ENCODE results near the gene H1-8. TPM values are rescaled to one million over a fixed set of nuclear protein-coding genes. Genes with fewer than 3 reads are reported as not detected.

H1-8 gene
- total RNA-seq, 4 donors from 2014 or later: not detected

- Histone ChIP-seq H3K27ac (no peak overlapping the region), H3K4me3 (no peak overlapping the region)
These were observed 20.4 kb downstream of the H1-8 start for GRCh38 chr3:129563332-129563731.

GRCh38 chr3:129563850-129564535 lies 21.0 kb downstream of the H1-8 start:
- Histone ChIP-seq H3K27me3 (no peaks in the 10 kb centered on the region), H3K36me3 (peaks cover 54% of the 10 kb centered on the region), H3K9me3 (no peaks in the 10 kb centered on the region), H3K4me1 (peaks cover 61% of the 10 kb centered on the region), H3K27ac (peak overlapping the region; percentile 10), H3K4me3 (no peak overlapping the region)
- TF ChIP-seq CTCF (IDR thresholded peaks at IDR 0.05): no peak
- no peak for TF ChIP-seq POLR2AphosphoS5 (IDR thresholded peaks at IDR 0.05)
- no peak for TF ChIP-seq EP300 (IDR thresholded peaks at IDR 0.05)
- TF ChIP-seq POLR2A (IDR thresholded peaks at IDR 0.05): no peak
- DNase-seq (ENCODE audit: low spot score in 2 of 2): no peak
- 85% methylated on average over 5 of the region's 8 CpGs for WGBS

More at GRCh38 chr3:129563332-129563731, 20.4 kb downstream of the H1-8 start:
- DNase-seq (ENCODE audit: low spot score in 2 of 2): no peak
- peaks cover 66% of the 10 kb centered on the region for H3K4me1 ChIP-seq
- peaks cover 50% of the 10 kb centered on the region for H3K36me3 ChIP-seq
- no peaks in the 10 kb centered on the region for H3K27me3 ChIP-seq
- H3K9me3 ChIP-seq: no peaks in the 10 kb centered on the region
- TF ChIP-seq CTCF (IDR thresholded peaks at IDR 0.05) (no peak), POLR2AphosphoS5 (IDR thresholded peaks at IDR 0.05) (no peak), EP300 (IDR thresholded peaks at IDR 0.05) (no peak), POLR2A (IDR thresholded peaks at IDR 0.05) (no peak)
- 94% methylated on average over 11 of the region's 12 CpGs for WGBS

DNA sequence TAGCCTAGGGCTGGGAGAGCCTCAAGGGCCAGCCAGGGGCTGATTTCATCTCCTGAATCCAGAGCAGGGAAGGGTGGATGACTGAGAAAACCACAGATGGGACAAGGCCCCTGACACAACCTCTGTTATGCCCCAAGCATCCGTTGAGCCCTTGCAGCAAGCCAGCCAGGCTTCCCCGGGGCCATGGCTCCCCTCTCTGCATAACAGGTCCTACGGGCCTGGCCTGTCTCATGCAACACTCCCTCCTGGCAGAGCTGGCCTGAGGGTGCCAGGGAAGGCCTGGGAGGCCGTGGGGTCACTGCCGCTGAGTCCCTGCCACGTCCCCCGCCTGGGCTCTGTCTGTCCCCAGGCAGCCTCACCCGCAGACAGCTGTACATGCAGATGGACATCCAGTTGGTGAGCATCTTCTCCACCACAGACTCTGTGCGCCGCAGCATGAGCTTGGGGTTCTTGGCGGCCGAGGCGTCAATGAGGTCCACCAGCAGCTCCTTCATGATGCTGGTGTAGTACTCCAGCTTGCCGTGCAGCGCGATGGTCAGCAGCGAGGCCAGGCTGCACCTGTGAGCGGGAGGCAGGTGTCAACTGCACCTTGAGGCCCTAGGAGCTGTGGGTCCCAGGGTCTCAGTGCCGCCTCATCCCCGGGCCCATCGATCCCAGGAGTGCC lies 22.1 kb downstream of the H1-8 start:
- 84% methylated on average over 9 of the region's 21 CpGs for WGBS
- H3K27me3 ChIP-seq: no peaks in the 10 kb centered on the region
- peaks cover 50% of the 10 kb centered on the region for H3K4me1 ChIP-seq
- peaks cover 58% of the 10 kb centered on the region for H3K36me3 ChIP-seq
- TF ChIP-seq EP300 (IDR thresholded peaks at IDR 0.05) (no peak), POLR2A (IDR thresholded peaks at IDR 0.05) (no peak), CTCF (IDR thresholded peaks at IDR 0.05) (no peak), POLR2AphosphoS5 (IDR thresholded peaks at IDR 0.05) (no peak)
- no peaks in the 10 kb centered on the region for H3K9me3 ChIP-seq
- H3K27ac ChIP-seq: no peak overlapping the region
- no peak overlapping the region for H3K4me3 ChIP-seq
- no peak for DNase-seq (ENCODE audit: low spot score in 2 of 2)

- H3K36me3 ChIP-seq: peaks cover 62% of the 10 kb centered on the region
- H3K4me1 ChIP-seq: peaks cover 42% of the 10 kb centered on the region
- H3K9me3 ChIP-seq: no peaks in the 10 kb centered on the region
- WGBS: 96% methylated on average over 7 of the region's 7 CpGs
- H3K4me3 ChIP-seq: no peak overlapping the region
- no peak overlapping the region for H3K27ac ChIP-seq
- DNase-seq (ENCODE audit: low spot score in 2 of 2): no peak
- no peaks in the 10 kb centered on the region for H3K27me3 ChIP-seq
- TF ChIP-seq CTCF (IDR thresholded peaks at IDR 0.05): no peak
- TF ChIP-seq POLR2A (IDR thresholded peaks at IDR 0.05): no peak
- TF ChIP-seq EP300 (IDR thresholded peaks at IDR 0.05): no peak
- no peak for TF ChIP-seq POLR2AphosphoS5 (IDR thresholded peaks at IDR 0.05)
These were observed 22.9 kb downstream of the H1-8 start for GRCh38 chr3:129565902-129566301.

- Histone ChIP-seq H3K9me3 (no peaks in the 10 kb centered on the region), H3K4me3 (no peak overlapping the region), H3K4me1 (peaks cover 30% of the 10 kb centered on the region), H3K27ac (no peak overlapping the region), H3K36me3 (peaks cover 76% of the 10 kb centered on the region), H3K27me3 (no peaks in the 10 kb centered on the region)
- TF ChIP-seq CTCF (IDR thresholded peaks at IDR 0.05): no peak
- no peak for TF ChIP-seq POLR2A (IDR thresholded peaks at IDR 0.05)
- no peak for TF ChIP-seq POLR2AphosphoS5 (IDR thresholded peaks at IDR 0.05)
- WGBS: 68% methylated on average over 16 of the region's 18 CpGs
- DNase-seq (ENCODE audit: low spot score in 2 of 2): no peak
These were observed 24.3 kb downstream of the H1-8 start for GRCh38 chr3:129567176-129567705.
